MCF 10A (cell line): ENCODE results near the gene VPREB3. TPM values are rescaled to one million over a fixed set of nuclear protein-coding genes. Genes with fewer than 3 reads are reported as not detected.

Experiments used
- BruUV-seq: library from RNA; stranded (reverse); fragments of 400-500 nt; replicated peaks from 2 replicates; lab custom pipeline; 2021; lab: Mats Ljungman, UMichigan
- CTCF ChIA-PET: fragments of 300-600 bp; sonication (Branson Sonifier 250); formaldehyde crosslinking; extraction: SDS; loops from one replicate; lab custom pipeline; 2021; ENCODE audit warnings: antibody characterized with exemption, inconsistent platforms; lab: Yijun Ruan, JAX
- POLR2A ChIA-PET: fragments of 300-600, 350-650 bp; sonication (Branson Sonifier 250); formaldehyde crosslinking; extraction: SDS; loops from one replicate; lab custom pipeline; 2020; ENCODE audit warnings: antibody characterized with exemption, inconsistent platforms; lab: Yijun Ruan, JAX
- DNase-seq: peaks from one replicate; pipeline ENCODE4 v3.0.0-alpha.2; 2018; ENCODE audit not compliant: unreplicated experiment
- H3K27ac Mint-ChIP-seq: one replicate; pipeline ENCODE4 v1.8.0; 2022; ENCODE audit warnings: mild to moderate bottlenecking, low read depth, mixed read lengths; ENCODE audit not compliant: unreplicated experiment
- H3K27me3 Mint-ChIP-seq: one replicate; pipeline ENCODE4 v1.8.0; 2022; ENCODE audit warnings: mixed read lengths; ENCODE audit not compliant: insufficient read depth, unreplicated experiment
- H3K36me3 Mint-ChIP-seq: one replicate; pipeline ENCODE4 v1.8.0; 2022; ENCODE audit warnings: mild to moderate bottlenecking, moderate library complexity, mixed read lengths; ENCODE audit not compliant: insufficient read depth, unreplicated experiment
- H3K4me1 Mint-ChIP-seq: one replicate; pipeline ENCODE4 v1.8.0; 2022; ENCODE audit warnings: mixed read lengths; ENCODE audit not compliant: insufficient read depth, unreplicated experiment
- H3K4me3 Mint-ChIP-seq: one replicate; pipeline ENCODE4 v1.8.0; 2022; ENCODE audit warnings: mild to moderate bottlenecking, moderate library complexity, mixed read lengths; ENCODE audit not compliant: unreplicated experiment
- H3K9me3 Mint-ChIP-seq: one replicate; pipeline ENCODE4 v1.8.0; 2022; ENCODE audit warnings: mixed read lengths; ENCODE audit not compliant: unreplicated experiment
- intact Hi-C: fragments of 100-400 bp; cut with micrococcal nuclease; formaldehyde crosslinking; loops from 2 replicates; pipeline ENCODE4 v1.14.1; 2022
- total RNA-seq: library from RNA; stranded (reverse); gene quantifications from 2 replicates; pipeline ENCODE4 v1.2.3, GENCODE V29; 2022
- TF ChIP-seq, protein P1 (sequence below): fragments of 200-600 bp; IDR thresholded peaks from one replicate; pipeline ENCODE4 v1.8.0; 2022; ENCODE audit warnings: antibody characterized with exemption, mild to moderate bottlenecking; ENCODE audit not compliant: unreplicated experiment

The VPREB3 gene
- total RNA-seq, 1 experiment from 2014 or later = not detected

DNA sequence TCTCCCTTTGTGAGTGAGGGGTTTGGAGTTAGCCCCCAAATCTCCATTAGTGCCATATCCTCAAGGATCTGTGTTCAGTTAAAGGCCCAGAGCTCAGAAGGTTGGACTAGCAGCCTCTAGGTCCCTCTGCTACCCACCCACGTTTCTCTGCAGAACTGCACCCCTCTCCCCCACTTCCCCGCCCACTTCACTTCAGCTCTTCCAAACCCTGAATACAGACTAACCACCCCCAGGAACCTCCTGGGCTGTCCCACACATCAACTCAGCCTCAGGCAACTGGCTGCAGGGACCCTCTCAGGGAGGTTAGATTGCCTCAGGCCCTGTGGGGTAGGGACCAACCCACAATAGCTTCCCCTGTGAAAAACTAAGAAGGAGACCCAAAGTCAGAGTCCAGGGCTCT lies 840 bp downstream of the VPREB3 start:
- intact Hi-C loops = no loop called here
- Mint-ChIP-seq H3K4me1 (peaks cover 13% of the 10 kb centered on the region), H3K36me3 (no peaks in the 10 kb centered on the region), H3K27me3 (no peaks in the 10 kb centered on the region), H3K4me3 (no peak overlapping the region), H3K9me3 (peaks cover 7% of the 10 kb centered on the region), H3K27ac (no peak overlapping the region)
- TF ChIP-seq, protein P1, sequence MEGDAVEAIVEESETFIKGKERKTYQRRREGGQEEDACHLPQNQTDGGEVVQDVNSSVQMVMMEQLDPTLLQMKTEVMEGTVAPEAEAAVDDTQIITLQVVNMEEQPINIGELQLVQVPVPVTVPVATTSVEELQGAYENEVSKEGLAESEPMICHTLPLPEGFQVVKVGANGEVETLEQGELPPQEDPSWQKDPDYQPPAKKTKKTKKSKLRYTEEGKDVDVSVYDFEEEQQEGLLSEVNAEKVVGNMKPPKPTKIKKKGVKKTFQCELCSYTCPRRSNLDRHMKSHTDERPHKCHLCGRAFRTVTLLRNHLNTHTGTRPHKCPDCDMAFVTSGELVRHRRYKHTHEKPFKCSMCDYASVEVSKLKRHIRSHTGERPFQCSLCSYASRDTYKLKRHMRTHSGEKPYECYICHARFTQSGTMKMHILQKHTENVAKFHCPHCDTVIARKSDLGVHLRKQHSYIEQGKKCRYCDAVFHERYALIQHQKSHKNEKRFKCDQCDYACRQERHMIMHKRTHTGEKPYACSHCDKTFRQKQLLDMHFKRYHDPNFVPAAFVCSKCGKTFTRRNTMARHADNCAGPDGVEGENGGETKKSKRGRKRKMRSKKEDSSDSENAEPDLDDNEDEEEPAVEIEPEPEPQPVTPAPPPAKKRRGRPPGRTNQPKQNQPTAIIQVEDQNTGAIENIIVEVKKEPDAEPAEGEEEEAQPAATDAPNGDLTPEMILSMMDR = no peak
- ChIA-PET CTCF (interaction anchor here (0.6 kb wide), 1 partner anchor 107 kb away, joined by 4 read pairs; no protein-coding TSS in a partner anchor), POLR2A (no interaction called here)
- DNase-seq = no peak
- no TSS peak for BruUV-seq

DNA sequence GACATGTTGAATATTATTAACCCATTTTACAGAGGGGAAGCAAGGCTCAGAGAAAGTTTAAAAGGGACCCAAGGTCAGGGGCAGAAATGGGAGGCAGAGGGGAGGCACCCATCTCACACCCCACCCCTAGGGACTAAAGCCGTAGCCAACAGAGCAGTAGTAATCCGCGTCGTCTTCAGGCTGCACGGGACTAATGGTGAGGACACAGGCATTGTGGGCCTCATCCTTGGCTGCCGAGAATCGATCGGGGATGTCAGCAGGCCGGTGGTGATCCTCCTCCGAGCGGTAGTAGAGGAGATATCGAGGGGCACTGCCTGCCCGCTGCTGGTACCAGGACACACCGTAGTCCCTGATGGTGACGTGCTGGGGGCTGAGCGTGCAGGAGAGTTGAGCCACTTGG lies 1.5 kb downstream of the VPREB3 start:
- BruUV-seq = no TSS peak
- ChIA-PET CTCF (interaction anchor here (0.6 kb wide), 1 partner anchor 108 kb away, joined by 4 read pairs; no protein-coding TSS in a partner anchor), POLR2A (interaction anchor here (2.6 kb wide), 1 partner anchor 15 kb away, joined by 12 read pairs; the partner anchor contains the start of gene CHCHD10)
- Mint-ChIP-seq H3K27me3 (no peaks in the 10 kb centered on the region), H3K9me3 (peaks cover 7% of the 10 kb centered on the region), H3K4me1 (peaks cover 13% of the 10 kb centered on the region), H3K27ac (no peak overlapping the region), H3K36me3 (no peaks in the 10 kb centered on the region), H3K4me3 (no peak overlapping the region)
- DNase-seq = no peak
- TF ChIP-seq, protein P1 = no peak
- intact Hi-C loops = no loop called here

DNA sequence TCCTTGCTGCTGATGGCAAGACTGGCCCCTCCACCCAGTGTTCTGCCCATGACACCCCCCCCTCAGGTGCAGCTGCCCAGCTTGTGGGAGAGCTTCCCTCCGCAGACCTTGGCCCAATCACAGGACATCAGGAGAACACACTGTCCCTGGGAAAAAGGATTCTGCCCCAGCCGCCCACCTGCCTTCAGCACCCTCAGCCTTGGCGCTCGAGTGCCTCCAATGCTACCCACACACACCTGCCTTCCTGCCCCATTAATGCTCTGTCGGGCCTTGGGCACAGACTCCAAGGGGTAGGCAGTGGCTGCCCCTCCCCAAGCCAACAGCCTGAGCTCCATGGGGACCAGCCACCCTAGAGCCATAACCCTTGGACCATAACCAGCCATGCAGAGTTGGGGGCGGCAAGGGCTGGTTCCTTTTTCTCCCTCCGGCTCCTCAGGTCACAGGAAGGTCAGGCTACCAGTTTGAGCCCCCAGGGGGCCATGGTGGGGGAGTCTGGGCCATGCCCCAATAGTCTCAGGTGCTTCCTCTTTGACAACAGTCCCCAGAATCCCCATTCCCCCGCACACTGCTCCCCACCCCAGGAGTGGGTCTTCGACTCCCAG lies 2.0 kb downstream of the VPREB3 start:
- POLR2A ChIA-PET = interaction anchor here (0.7 to 2.6 kb wide), 3 partner anchors 15 to 142 kb away, joined by 3 to 12 read pairs (median 7); partner anchors contain the start of genes CHCHD10 and SLC2A11
- H3K9me3 Mint-ChIP-seq = peaks cover 7% of the 10 kb centered on the region

More for the DNA sequence above, 2.0 kb downstream of the VPREB3 start:
- DNase-seq = no peak
- intact Hi-C loops = no loop called here
- H3K36me3 Mint-ChIP-seq = no peaks in the 10 kb centered on the region
- H3K27ac Mint-ChIP-seq = peak overlapping the region; percentile 73
- H3K4me1 Mint-ChIP-seq = peaks cover 13% of the 10 kb centered on the region
- TF ChIP-seq, protein P1 = no peak
- BruUV-seq = no TSS peak
- H3K27me3 Mint-ChIP-seq = no peaks in the 10 kb centered on the region
- H3K4me3 Mint-ChIP-seq = peak overlapping the region; percentile 83
- CTCF ChIA-PET = interaction anchor here (0.6 to 1.0 kb wide), 2 partner anchors 17 to 129 kb away, joined by 3 to 5 read pairs; no protein-coding TSS in a partner anchor
